Osteocyte (in vitro differentiated cells): ENCODE measurements around the gene UIMC1. TPM values are rescaled to one million over a fixed set of nuclear protein-coding genes. Genes with fewer than 3 reads are reported as not detected.

ENCODE experiments used
- DNase-seq: peaks from one replicate; pipeline ENCODE4 v3.0.0; 2021; ENCODE audit warnings: mixed read lengths; ENCODE audit not compliant: unreplicated experiment; ENCODE audit errors: extremely low spot score
- H3K27ac Mint-ChIP-seq: one replicate; pipeline ENCODE4 v1.8.0; 2021; ENCODE audit warnings: mild to moderate bottlenecking, mixed read lengths; ENCODE audit not compliant: unreplicated experiment
- H3K27me3 Mint-ChIP-seq: one replicate; pipeline ENCODE4 v1.8.0; 2021; ENCODE audit warnings: mixed read lengths; ENCODE audit not compliant: unreplicated experiment
- H3K36me3 Mint-ChIP-seq: one replicate; pipeline ENCODE4 v1.8.0; 2021; ENCODE audit warnings: mixed read lengths; ENCODE audit not compliant: unreplicated experiment
- H3K4me1 Mint-ChIP-seq: one replicate; pipeline ENCODE4 v1.8.0; 2021; ENCODE audit warnings: mixed read lengths; ENCODE audit not compliant: unreplicated experiment
- H3K4me3 Mint-ChIP-seq: one replicate; pipeline ENCODE4 v1.8.0; 2021; ENCODE audit warnings: mild to moderate bottlenecking, moderate library complexity, mixed read lengths; ENCODE audit not compliant: unreplicated experiment
- H3K9me3 Mint-ChIP-seq: one replicate; pipeline ENCODE4 v1.8.0; 2021; ENCODE audit warnings: mixed read lengths; ENCODE audit not compliant: unreplicated experiment
- CTCF ChIP-seq: fragments of 200-600 bp; sonication (generic); IDR thresholded peaks from 2 replicates; pipeline ENCODE4 v1.5.0; 2021; ENCODE audit warnings: antibody characterized with exemption, mild to moderate bottlenecking, moderate library complexity
- total RNA-seq: library from RNA; stranded (reverse); gene quantifications from 2 replicates; pipeline ENCODE4 v1.2.1, GENCODE V29; 2021

Gene UIMC1
- total RNA-seq, 1 donor from 2014 or later: 32.9 TPM

- DNase-seq: no peak
- no peak overlapping the region for H3K27ac Mint-ChIP-seq
- H3K36me3 Mint-ChIP-seq: peaks cover 34% of the 10 kb centered on the region
- no peak overlapping the region for H3K4me3 Mint-ChIP-seq
- peaks cover 2% of the 10 kb centered on the region for H3K4me1 Mint-ChIP-seq
- TF ChIP-seq CTCF: no peak
- H3K9me3 Mint-ChIP-seq: no peaks in the 10 kb centered on the region
- no peaks in the 10 kb centered on the region for H3K27me3 Mint-ChIP-seq
Observed at GRCh38 chr5:177043958-177044357, 37.4 kb upstream of the UIMC1 start.

- peaks cover 32% of the 10 kb centered on the region for H3K36me3 Mint-ChIP-seq
- no peak overlapping the region for H3K27ac Mint-ChIP-seq
- H3K9me3 Mint-ChIP-seq: no peaks in the 10 kb centered on the region
- no peak for DNase-seq
- peaks cover 2% of the 10 kb centered on the region for H3K4me1 Mint-ChIP-seq
- no peak overlapping the region for H3K4me3 Mint-ChIP-seq
- no peak for TF ChIP-seq CTCF
- no peaks in the 10 kb centered on the region for H3K27me3 Mint-ChIP-seq
Observed at GRCh38 chr5:177043114-177043513, 36.5 kb upstream of the UIMC1 start.

GRCh38 chr5:177041936-177042335, 35.4 kb upstream of the UIMC1 start:
- no peaks in the 10 kb centered on the region for H3K27me3 Mint-ChIP-seq
- no peak overlapping the region for H3K4me3 Mint-ChIP-seq
- H3K9me3 Mint-ChIP-seq: no peaks in the 10 kb centered on the region
- TF ChIP-seq CTCF: no peak
- no peak overlapping the region for H3K27ac Mint-ChIP-seq
- peaks cover 29% of the 10 kb centered on the region for H3K36me3 Mint-ChIP-seq
- peaks cover 2% of the 10 kb centered on the region for H3K4me1 Mint-ChIP-seq
- DNase-seq: no peak

- DNase-seq: no peak
- Mint-ChIP-seq H3K36me3 (peaks cover 27% of the 10 kb centered on the region), H3K27ac (no peak overlapping the region), H3K4me3 (no peak overlapping the region), H3K27me3 (no peaks in the 10 kb centered on the region), H3K4me1 (peaks cover 4% of the 10 kb centered on the region), H3K9me3 (no peaks in the 10 kb centered on the region)
- TF ChIP-seq CTCF: no peak
Observed at GRCh38 chr5:177040814-177041420, 34.3 kb upstream of the UIMC1 start.

- no peak for DNase-seq
- H3K4me3 Mint-ChIP-seq: no peak overlapping the region
- TF ChIP-seq CTCF: no peak
- no peaks in the 10 kb centered on the region for H3K27me3 Mint-ChIP-seq
- no peaks in the 10 kb centered on the region for H3K9me3 Mint-ChIP-seq
- H3K36me3 Mint-ChIP-seq: peaks cover 12% of the 10 kb centered on the region
- no peak overlapping the region for H3K27ac Mint-ChIP-seq
- peaks cover 7% of the 10 kb centered on the region for H3K4me1 Mint-ChIP-seq
Observed at GRCh38 chr5:177036921-177037320, 30.3 kb upstream of the UIMC1 start.
